Measurements from ENCODE around the gene NAA80.

NAA80 gene, protein sequence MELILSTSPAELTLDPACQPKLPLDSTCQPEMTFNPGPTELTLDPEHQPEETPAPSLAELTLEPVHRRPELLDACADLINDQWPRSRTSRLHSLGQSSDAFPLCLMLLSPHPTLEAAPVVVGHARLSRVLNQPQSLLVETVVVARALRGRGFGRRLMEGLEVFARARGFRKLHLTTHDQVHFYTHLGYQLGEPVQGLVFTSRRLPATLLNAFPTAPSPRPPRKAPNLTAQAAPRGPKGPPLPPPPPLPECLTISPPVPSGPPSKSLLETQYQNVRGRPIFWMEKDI

GRCh38 chr3:50298836-50299637 is at the start of gene NAA80, which contains the start of gene HYAL3:
TSS of gene NAA80 (minus strand) at chr3:50299405. CDS start at chr3:50297463, 1,942 bp downstream.
TSS of gene HYAL3 (minus strand) at chr3:50299405. CDS start at chr3:50295602, 3,803 bp downstream.
- H3K4me3 ChIP-seq (ENCODE audit: low read depth, low read length) = peak within 1 kb of the TSS; percentile 74
- TF ChIP-seq CTCF (IDR thresholded peaks at IDR 0.05; ENCODE audit: borderline replicate concordance, insufficient read depth, low read depth, low read length) = peak; percentile 42

- no peak overlapping the region for H3K4me3 ChIP-seq (ENCODE audit: low read depth, low read length)
- peak; percentile 50; the same call in 1 of the 2 replicates for TF ChIP-seq CTCF (IDR thresholded peaks at IDR 0.05; ENCODE audit: borderline replicate concordance, insufficient read depth, low read depth, low read length)
Measured at GRCh38 chr3:50347187-50347813, 48.1 kb upstream of the NAA80 start.

- peak within 1 kb of the TSS; percentile 27 for H3K4me3 ChIP-seq (ENCODE audit: low read depth, low read length)
- 0 out of 2 replicates have a peak, but pooled peaks have one; percentile 3 for TF ChIP-seq CTCF (IDR thresholded peaks at IDR 0.05; ENCODE audit: borderline replicate concordance, insufficient read depth, low read depth, low read length)
Measured at GRCh38 chr3:50345586-50346234, 46.5 kb upstream of the NAA80 start, which contains the start of gene ZMYND10. TSS of gene ZMYND10 (minus strand) at chr3:50345732. CDS start at chr3:50345579, 153 bp downstream.

- H3K4me3 ChIP-seq (ENCODE audit: low read depth, low read length) = no peak overlapping the region
Measured at GRCh38 chr3:50345008-50345407, 45.8 kb upstream of the NAA80 start.

GRCh38 chr3:50342813-50343633 is 43.8 kb upstream of the NAA80 start:
- TF ChIP-seq CTCF (IDR thresholded peaks at IDR 0.05; ENCODE audit: borderline replicate concordance, insufficient read depth, low read depth, low read length) = no peak
- H3K4me3 ChIP-seq (ENCODE audit: low read depth, low read length) = no peak overlapping the region

More at GRCh38 chr3:50345008-50345407, 45.8 kb upstream of the NAA80 start:
- TF ChIP-seq CTCF (IDR thresholded peaks at IDR 0.05; ENCODE audit: borderline replicate concordance, insufficient read depth, low read depth, low read length) = no peak

All from GM12875 (cell line).